ENCODE data around the gene MAP7.

The MAP7 gene

DNA sequence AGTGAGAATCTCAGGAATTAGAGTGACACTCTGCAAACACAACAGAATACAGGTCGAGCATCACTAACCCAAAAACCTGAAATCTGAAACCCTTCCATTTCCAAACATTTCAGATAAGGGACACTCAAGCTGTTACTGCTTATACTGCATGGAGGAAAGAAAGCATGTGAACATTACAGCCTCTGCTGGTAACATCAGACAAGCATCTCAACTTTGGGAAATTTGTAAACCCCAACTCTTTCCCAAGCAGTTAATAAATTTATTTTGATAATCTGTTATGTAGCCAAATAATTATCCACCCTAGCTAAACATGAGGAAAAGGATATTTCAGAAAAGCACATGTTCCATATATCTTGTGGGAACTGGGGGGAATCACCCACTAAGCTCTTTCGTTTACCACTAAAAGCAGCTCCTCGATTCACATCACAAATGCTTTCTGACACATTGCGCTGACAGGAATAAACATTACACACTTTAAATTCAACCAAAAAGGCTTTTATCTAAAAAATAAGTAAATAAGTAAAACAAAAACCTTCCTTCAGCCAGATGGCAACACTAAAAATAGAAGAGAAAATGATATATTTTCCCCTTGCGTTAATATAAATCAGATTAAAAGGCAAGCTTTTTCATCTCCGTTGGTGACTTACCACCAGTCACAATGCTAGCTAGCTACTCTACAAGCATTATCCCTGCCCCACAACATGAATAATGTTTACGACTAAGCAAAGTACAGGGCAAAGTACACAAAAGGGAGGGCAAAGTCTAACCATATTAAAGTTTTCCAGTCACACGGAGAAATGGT lies 120.8 kb downstream of the MAP7 start:
- peaks cover 0 to 11% (median 2%) of the 10 kb centered on the region in 4 experiments for H3K4me1 ChIP-seq (ENCODE audit: control extremely low read depth in 1 of 4, control insufficient read depth in 4 of 4, insufficient read depth in 4 of 4, low read length in 3 of 4)
- no peak overlapping the region for H3K27ac ChIP-seq (ENCODE audit: insufficient read depth in 1 of 2, low read depth in 1 of 2, low read length in 2 of 2, poor library complexity in 1 of 2, severe bottlenecking in 2 of 2)
- DNase-seq, result no peak
- no peak overlapping the region for H3K4me3 ChIP-seq (ENCODE audit: control insufficient read depth in 1 of 7, extremely low read depth in 1 of 7, insufficient read depth in 4 of 7, low read depth in 2 of 7, low read length in 6 of 7)
- ChIA-PET CTCF (interaction anchor here (1.0 to 1.2 kb wide), 2 partner anchors 24 to 58 kb away, joined by 3 read pairs; no protein-coding TSS in a partner anchor), POLR2A (no interaction called here)
- H3K9me3 ChIP-seq (ENCODE audit: control extremely low read depth in 1 of 5, control insufficient read depth in 4 of 5, insufficient read depth in 2 of 5, low read depth in 1 of 5, low read length in 4 of 5), result no peaks in the 10 kb centered on the region
- H3K27me3 ChIP-seq (replicated peaks in 2 of 5; ENCODE audit: control insufficient read depth in 4 of 5, insufficient read depth in 5 of 5, low read length in 4 of 5), result no peaks in the 10 kb centered on the region
- 78% methylated on average over 4 of the region's 8 CpGs for WGBS (ENCODE audit: insufficient coverage)
- peaks cover 0 to 5% (median 3%) of the 10 kb centered on the region in 4 experiments for H3K36me3 ChIP-seq (ENCODE audit: control insufficient read depth in 4 of 4, insufficient read depth in 4 of 4, low read length in 3 of 4)

DNA sequence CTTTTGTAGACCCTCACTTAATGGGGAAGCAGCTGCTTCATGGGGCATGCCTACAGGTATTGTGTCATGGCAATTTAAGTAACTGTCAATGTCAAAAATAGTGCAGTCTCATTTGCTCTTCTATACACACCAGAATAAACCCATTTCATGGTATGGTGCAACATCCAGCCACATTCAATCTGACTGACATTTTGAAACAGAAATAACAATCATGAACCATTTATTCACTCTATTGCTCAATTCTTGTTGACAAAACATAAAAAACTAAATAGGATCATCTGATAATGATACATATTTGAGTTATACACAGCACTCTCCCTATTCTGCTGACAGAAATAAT lies 122.9 kb downstream of the MAP7 start:
- DNase-seq, result no peak
- peaks cover 0 to 5% (median 4%) of the 10 kb centered on the region in 4 experiments for H3K36me3 ChIP-seq (ENCODE audit: control insufficient read depth in 4 of 4, insufficient read depth in 4 of 4, low read length in 3 of 4)
- H3K9me3 ChIP-seq (ENCODE audit: control extremely low read depth in 1 of 5, control insufficient read depth in 4 of 5, insufficient read depth in 2 of 5, low read depth in 1 of 5, low read length in 4 of 5), result no peaks in the 10 kb centered on the region
- ChIA-PET POLR2A (no interaction called here), CTCF (interaction anchor here (1.0 to 1.3 kb wide), 2 partner anchors 11 to 97 kb away, joined by 3 read pairs; no protein-coding TSS in a partner anchor)
- H3K4me3 ChIP-seq (ENCODE audit: control insufficient read depth in 1 of 7, extremely low read depth in 1 of 7, insufficient read depth in 4 of 7, low read depth in 2 of 7, low read length in 6 of 7), result no peak overlapping the region
- peaks cover 0 to 11% (median 2%) of the 10 kb centered on the region in 4 experiments for H3K4me1 ChIP-seq (ENCODE audit: control extremely low read depth in 1 of 4, control insufficient read depth in 4 of 4, insufficient read depth in 4 of 4, low read length in 3 of 4)
- H3K27me3 ChIP-seq (replicated peaks in 2 of 5; ENCODE audit: control insufficient read depth in 4 of 5, insufficient read depth in 5 of 5, low read length in 4 of 5), result no peaks in the 10 kb centered on the region
- H3K27ac ChIP-seq (ENCODE audit: insufficient read depth in 1 of 2, low read depth in 1 of 2, low read length in 2 of 2, poor library complexity in 1 of 2, severe bottlenecking in 2 of 2), result no peak overlapping the region

DNA sequence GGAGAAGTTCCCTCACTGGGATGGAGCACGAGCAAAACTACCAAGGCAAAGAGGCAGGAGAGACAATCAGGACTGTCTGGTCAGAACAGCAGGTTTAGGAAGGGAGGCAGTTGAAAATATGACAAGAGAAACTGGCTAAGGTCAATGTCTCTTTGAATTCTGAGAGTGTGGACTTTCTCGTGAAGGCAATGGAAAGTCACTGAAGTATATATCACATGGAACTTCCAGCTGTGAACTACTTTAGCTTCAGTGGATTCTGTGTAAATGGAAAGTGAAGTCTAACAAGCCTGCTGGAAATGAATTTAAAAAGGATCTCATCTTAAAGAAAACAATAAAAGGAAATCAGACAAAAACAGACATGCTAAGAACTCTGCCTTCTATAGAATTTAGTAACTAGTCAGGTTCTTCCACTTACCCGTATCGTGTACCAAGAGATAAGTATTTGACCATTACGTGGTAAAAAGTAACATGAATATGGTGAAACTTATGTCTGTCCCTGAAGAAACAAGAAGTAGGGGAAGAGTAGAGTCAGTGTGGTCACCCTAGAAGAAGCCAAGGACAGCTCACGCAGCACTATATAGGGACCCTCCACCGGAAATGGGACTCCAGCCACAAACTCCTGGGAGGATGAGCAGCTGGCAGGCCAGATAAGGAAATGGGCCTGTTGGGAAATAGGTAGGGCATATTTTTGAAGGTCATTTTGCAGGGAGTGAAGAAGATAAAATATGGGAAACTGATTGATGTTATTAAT lies 123.4 kb downstream of the MAP7 start:
- ChIA-PET CTCF (interaction anchor here (1.0 to 1.3 kb wide), 2 partner anchors 10 to 98 kb away, joined by 3 read pairs; no protein-coding TSS in a partner anchor), POLR2A (no interaction called here)
- no peaks in the 10 kb centered on the region for H3K27me3 ChIP-seq (replicated peaks in 2 of 5; ENCODE audit: control insufficient read depth in 4 of 5, insufficient read depth in 5 of 5, low read length in 4 of 5)
- peaks cover 0 to 11% (median 2%) of the 10 kb centered on the region in 4 experiments for H3K4me1 ChIP-seq (ENCODE audit: control extremely low read depth in 1 of 4, control insufficient read depth in 4 of 4, insufficient read depth in 4 of 4, low read length in 3 of 4)
- peak; percentile 3 to 40 (median 36) for DNase-seq
- H3K9me3 ChIP-seq (ENCODE audit: control extremely low read depth in 1 of 5, control insufficient read depth in 4 of 5, insufficient read depth in 2 of 5, low read depth in 1 of 5, low read length in 4 of 5), result no peaks in the 10 kb centered on the region
- H3K36me3 ChIP-seq (ENCODE audit: control insufficient read depth in 4 of 4, insufficient read depth in 4 of 4, low read length in 3 of 4), result peaks cover 0 to 6% (median 3%) of the 10 kb centered on the region in 4 experiments
- no peak overlapping the region for H3K27ac ChIP-seq (ENCODE audit: insufficient read depth in 1 of 2, low read depth in 1 of 2, low read length in 2 of 2, poor library complexity in 1 of 2, severe bottlenecking in 2 of 2)
- no peak overlapping the region for H3K4me3 ChIP-seq (ENCODE audit: control insufficient read depth in 1 of 7, extremely low read depth in 1 of 7, insufficient read depth in 4 of 7, low read depth in 2 of 7, low read length in 6 of 7)
- 94% methylated on average over 7 of the region's 7 CpGs for WGBS (ENCODE audit: insufficient coverage)

DNA sequence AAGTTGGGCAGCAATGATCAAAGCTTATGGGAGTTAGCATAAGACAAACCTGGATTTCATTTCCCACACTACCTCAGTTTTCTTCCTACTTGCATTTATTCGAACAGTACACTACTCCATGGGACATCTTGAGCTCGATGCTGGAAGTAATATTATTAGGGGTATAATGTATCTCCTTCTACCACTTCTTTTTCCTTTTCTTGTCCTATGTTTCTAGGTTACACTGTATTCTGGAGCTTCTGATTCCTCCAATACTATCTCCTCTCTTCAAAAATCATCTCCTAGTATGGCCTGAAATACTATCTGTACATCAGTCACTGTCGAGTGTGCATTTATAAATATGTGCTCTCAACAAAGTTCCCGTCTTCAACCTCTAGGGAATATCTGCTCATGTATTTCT lies 124.4 kb downstream of the MAP7 start:
- Histone ChIP-seq H3K4me3 (ENCODE audit: control insufficient read depth in 1 of 7, extremely low read depth in 1 of 7, insufficient read depth in 4 of 7, low read depth in 2 of 7, low read length in 6 of 7) (no peak overlapping the region), H3K36me3 (ENCODE audit: control insufficient read depth in 4 of 4, insufficient read depth in 4 of 4, low read length in 3 of 4) (peaks cover 0 to 15% (median 6%) of the 10 kb centered on the region in 4 experiments), H3K27ac (ENCODE audit: insufficient read depth in 1 of 2, low read depth in 1 of 2, low read length in 2 of 2, poor library complexity in 1 of 2, severe bottlenecking in 2 of 2) (no peak overlapping the region), H3K27me3 (replicated peaks in 2 of 5; ENCODE audit: control insufficient read depth in 4 of 5, insufficient read depth in 5 of 5, low read length in 4 of 5) (no peaks in the 10 kb centered on the region), H3K9me3 (ENCODE audit: control extremely low read depth in 1 of 5, control insufficient read depth in 4 of 5, insufficient read depth in 2 of 5, low read depth in 1 of 5, low read length in 4 of 5) (no peaks in the 10 kb centered on the region), H3K4me1 (ENCODE audit: control extremely low read depth in 1 of 4, control insufficient read depth in 4 of 4, insufficient read depth in 4 of 4, low read length in 3 of 4) (peaks cover 0 to 11% (median 2%) of the 10 kb centered on the region in 4 experiments)
- WGBS (ENCODE audit: insufficient coverage), result 100% methylated on average over 2 of the region's 4 CpGs
- ChIA-PET POLR2A (no interaction called here), CTCF (no interaction called here)
- DNase-seq, result no peak

DNA sequence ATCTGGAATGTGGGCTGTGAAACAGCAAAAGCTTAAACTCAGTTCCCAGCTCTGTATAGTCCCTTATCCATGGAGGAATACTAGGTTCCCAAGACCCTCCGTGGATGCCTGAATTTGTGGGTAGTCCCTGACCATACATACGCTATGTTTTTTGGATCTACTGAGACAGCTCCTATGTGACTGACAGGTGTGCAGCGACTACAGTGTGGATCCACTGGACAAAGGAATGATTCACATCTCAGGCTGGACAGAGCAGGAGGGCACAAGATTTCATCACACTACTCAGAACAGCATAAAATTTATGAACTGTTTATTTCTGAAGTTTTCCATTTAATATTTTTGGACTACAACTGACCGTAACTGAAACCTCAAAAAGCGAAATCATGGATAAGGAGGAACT lies 125.3 kb downstream of the MAP7 start:
- no peak overlapping the region for H3K4me3 ChIP-seq (ENCODE audit: control insufficient read depth in 1 of 7, extremely low read depth in 1 of 7, insufficient read depth in 4 of 7, low read depth in 2 of 7, low read length in 6 of 7)
- CTCF ChIA-PET, result interaction anchor here (0.5 to 0.7 kb wide), 2 partner anchors 100 to 243 kb away, joined by 3 read pairs; no protein-coding TSS in a partner anchor
- H3K9me3 ChIP-seq (ENCODE audit: control extremely low read depth in 1 of 5, control insufficient read depth in 4 of 5, insufficient read depth in 2 of 5, low read depth in 1 of 5, low read length in 4 of 5), result no peaks in the 10 kb centered on the region
- no peak overlapping the region for H3K27ac ChIP-seq (ENCODE audit: insufficient read depth in 1 of 2, low read depth in 1 of 2, low read length in 2 of 2, poor library complexity in 1 of 2, severe bottlenecking in 2 of 2)
- 97% methylated on average over 5 of the region's 5 CpGs for WGBS (ENCODE audit: insufficient coverage)
- no peak for DNase-seq
- peaks cover 0 to 11% (median 2%) of the 10 kb centered on the region in 4 experiments for H3K4me1 ChIP-seq (ENCODE audit: control extremely low read depth in 1 of 4, control insufficient read depth in 4 of 4, insufficient read depth in 4 of 4, low read length in 3 of 4)
- H3K36me3 ChIP-seq (ENCODE audit: control insufficient read depth in 4 of 4, insufficient read depth in 4 of 4, low read length in 3 of 4), result peaks cover 0 to 22% (median 11%) of the 10 kb centered on the region in 4 experiments
- H3K27me3 ChIP-seq (replicated peaks in 2 of 5; ENCODE audit: control insufficient read depth in 4 of 5, insufficient read depth in 5 of 5, low read length in 4 of 5), result no peaks in the 10 kb centered on the region
- POLR2A ChIA-PET, result interaction anchor here (0.6 kb wide), 1 partner anchor 10 kb away, joined by 3 read pairs; no protein-coding TSS in a partner anchor

DNA sequence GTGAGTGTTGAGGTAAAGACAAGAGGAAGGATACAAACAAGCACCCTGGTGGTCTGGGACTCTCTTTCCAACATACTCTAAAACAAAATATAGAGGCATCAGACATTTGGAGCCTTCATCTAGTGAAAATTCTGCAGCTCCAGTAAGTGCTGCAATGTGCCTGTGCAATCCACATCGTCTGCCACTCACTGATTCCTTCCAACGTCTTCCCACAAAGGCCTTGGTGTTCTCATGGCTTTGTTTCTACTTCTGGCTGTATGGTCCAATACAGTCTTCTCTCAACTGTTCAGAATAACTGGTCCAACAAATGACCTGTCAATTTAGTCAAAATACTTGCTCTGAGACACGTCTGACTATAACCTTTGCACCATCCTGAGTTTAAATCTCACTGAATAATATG lies 125.8 kb downstream of the MAP7 start:
- peaks cover 0 to 22% (median 12%) of the 10 kb centered on the region in 4 experiments for H3K36me3 ChIP-seq (ENCODE audit: control insufficient read depth in 4 of 4, insufficient read depth in 4 of 4, low read length in 3 of 4)
- ChIA-PET CTCF (interaction anchor here (0.5 to 0.7 kb wide), 2 partner anchors 100 to 243 kb away, joined by 3 read pairs; no protein-coding TSS in a partner anchor), POLR2A (no interaction called here)
- H3K4me3 ChIP-seq (ENCODE audit: control insufficient read depth in 1 of 7, extremely low read depth in 1 of 7, insufficient read depth in 4 of 7, low read depth in 2 of 7, low read length in 6 of 7), result no peak overlapping the region
- DNase-seq, result no peak
- H3K4me1 ChIP-seq (ENCODE audit: control extremely low read depth in 1 of 4, control insufficient read depth in 4 of 4, insufficient read depth in 4 of 4, low read length in 3 of 4), result peaks cover 0 to 11% (median 2%) of the 10 kb centered on the region in 4 experiments
- H3K27me3 ChIP-seq (replicated peaks in 2 of 5; ENCODE audit: control insufficient read depth in 4 of 5, insufficient read depth in 5 of 5, low read length in 4 of 5), result no peaks in the 10 kb centered on the region
- H3K27ac ChIP-seq (ENCODE audit: insufficient read depth in 1 of 2, low read depth in 1 of 2, low read length in 2 of 2, poor library complexity in 1 of 2, severe bottlenecking in 2 of 2), result no peak overlapping the region
- H3K9me3 ChIP-seq (ENCODE audit: control extremely low read depth in 1 of 5, control insufficient read depth in 4 of 5, insufficient read depth in 2 of 5, low read depth in 1 of 5, low read length in 4 of 5), result no peaks in the 10 kb centered on the region
- WGBS (ENCODE audit: insufficient coverage), result 92% methylated on average over 2 of the region's 3 CpGs

Data from common myeloid progenitor, CD34-positive (primary cell).